Measurements from ENCODE around the gene ACTL6A. TPM values are rescaled to one million over a fixed set of nuclear protein-coding genes. Genes with fewer than 3 reads are reported as not detected.

The ACTL6A gene
- total RNA-seq, 1 experiment from 2014 or later: 74.5 TPM

DNA sequence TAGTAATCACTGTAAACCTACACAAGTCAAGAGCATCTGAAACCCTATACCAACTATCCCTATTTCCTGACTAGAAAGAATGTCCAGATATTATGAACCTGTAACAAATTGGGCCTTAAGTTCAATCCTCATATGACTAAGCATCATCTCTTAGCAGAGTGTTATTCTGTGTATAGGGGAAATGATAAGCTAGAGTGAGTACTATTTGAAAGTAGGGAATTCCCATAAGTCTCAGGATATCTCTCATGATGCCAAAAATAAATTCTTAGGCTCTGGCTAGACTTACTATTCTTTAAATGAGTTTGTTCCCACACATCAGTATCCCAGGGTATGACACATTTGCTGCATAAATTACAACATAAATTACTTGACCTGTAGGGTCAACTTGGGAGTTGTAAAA lies 26.4 kb downstream of the ACTL6A start:
- Histone ChIP-seq H3K18ac (ENCODE audit: insufficient read length, low read depth, low read length) (no peak overlapping the region), H3T11ph (ENCODE audit: low read length) (no peak overlapping the region), H4K91ac (ENCODE audit: insufficient read length, low read depth, low read length) (no peak overlapping the region), H4K20me1 (ENCODE audit: control insufficient read depth, insufficient read depth, insufficient read length) (no peaks in the 10 kb centered on the region), H3K23ac (ENCODE audit: insufficient read length, low read depth, low read length) (no peak overlapping the region), H3K9ac (ENCODE audit: extremely low read depth, insufficient read length, low read length) (no peak overlapping the region), H3K14ac (ENCODE audit: insufficient read depth, low read length) (no peak overlapping the region), H2AFZ (ENCODE audit: low read length) (no peak overlapping the region), H3K79me2 (ENCODE audit: insufficient read depth, low read length) (no peaks in the 10 kb centered on the region), H3K27ac (ENCODE audit: insufficient read length, low read depth, low read length) (no peak overlapping the region), H3K9me3 (ENCODE audit: control insufficient read depth, low read depth, low read length) (no peaks in the 10 kb centered on the region), H3K4ac (ENCODE audit: low read depth, low read length) (no peak overlapping the region), H2BK120ac (ENCODE audit: low read depth, low read length, poor library complexity, severe bottlenecking) (no peak overlapping the region), H3K56ac (ENCODE audit: insufficient read length, low read depth, low read length) (no peak overlapping the region), H4K5ac (ENCODE audit: insufficient read length, low read depth, low read length) (no peak overlapping the region), H3K4me2 (ENCODE audit: insufficient read depth, insufficient read length, low read length) (no peak overlapping the region), H2AK5ac (ENCODE audit: insufficient read length, low read length) (no peak overlapping the region), H2BK5ac (ENCODE audit: insufficient read length, low read length) (no peak overlapping the region), H3K79me1 (ENCODE audit: insufficient read depth, low read depth, low read length, poor library complexity, severe bottlenecking) (no peaks in the 10 kb centered on the region), H4K8ac (replicated peaks; ENCODE audit: insufficient read length, low read depth, low read length) (no peak overlapping the region), H2BK12ac (ENCODE audit: insufficient read length, low read depth, low read length) (no peak overlapping the region), H3K23me2 (ENCODE audit: insufficient read length, low read depth, low read length, poor library complexity, severe bottlenecking) (no peaks in the 10 kb centered on the region), H3K4me1 (ENCODE audit: insufficient read depth, low read length) (no peaks in the 10 kb centered on the region), H2BK15ac (ENCODE audit: low read depth, low read length) (no peak overlapping the region), H2BK20ac (ENCODE audit: low read depth, low read length, poor library complexity, severe bottlenecking) (no peak overlapping the region), H3K27me3 (ENCODE audit: insufficient read depth, low read length) (no peaks in the 10 kb centered on the region)
- Mint-ChIP-seq H3K4me1 (no peaks in the 10 kb centered on the region), H3K27ac (no peak overlapping the region), H3K9me3 (no peaks in the 10 kb centered on the region), H3K4me3 (no peak overlapping the region), H3K27me3 (ENCODE audit: low read depth) (no peaks in the 10 kb centered on the region), H3K36me3 (ENCODE audit: insufficient read depth in 1 of 3, low read depth in 3 of 3) (peaks cover 13 to 76% (median 62%) of the 10 kb centered on the region in 3 experiments; a peak in 6 of 7 replicates)
- no peak for DNase-seq
- TF ChIP-seq, protein P1, sequence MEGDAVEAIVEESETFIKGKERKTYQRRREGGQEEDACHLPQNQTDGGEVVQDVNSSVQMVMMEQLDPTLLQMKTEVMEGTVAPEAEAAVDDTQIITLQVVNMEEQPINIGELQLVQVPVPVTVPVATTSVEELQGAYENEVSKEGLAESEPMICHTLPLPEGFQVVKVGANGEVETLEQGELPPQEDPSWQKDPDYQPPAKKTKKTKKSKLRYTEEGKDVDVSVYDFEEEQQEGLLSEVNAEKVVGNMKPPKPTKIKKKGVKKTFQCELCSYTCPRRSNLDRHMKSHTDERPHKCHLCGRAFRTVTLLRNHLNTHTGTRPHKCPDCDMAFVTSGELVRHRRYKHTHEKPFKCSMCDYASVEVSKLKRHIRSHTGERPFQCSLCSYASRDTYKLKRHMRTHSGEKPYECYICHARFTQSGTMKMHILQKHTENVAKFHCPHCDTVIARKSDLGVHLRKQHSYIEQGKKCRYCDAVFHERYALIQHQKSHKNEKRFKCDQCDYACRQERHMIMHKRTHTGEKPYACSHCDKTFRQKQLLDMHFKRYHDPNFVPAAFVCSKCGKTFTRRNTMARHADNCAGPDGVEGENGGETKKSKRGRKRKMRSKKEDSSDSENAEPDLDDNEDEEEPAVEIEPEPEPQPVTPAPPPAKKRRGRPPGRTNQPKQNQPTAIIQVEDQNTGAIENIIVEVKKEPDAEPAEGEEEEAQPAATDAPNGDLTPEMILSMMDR (conservative IDR thresholded peaks at IDR 0.05): no peak
